ENCODE data around the gene NTNG2.
A peak's percentile ranks its signal among the peaks of the same experiment; 100 is the strongest.

Gene NTNG2

GRCh38 chr9:132235894-132236661 is 74.2 kb downstream of the NTNG2 start:
- DNase-seq (ENCODE audit: low read depth) = peak; percentile 67

GRCh38 chr9:132236662-132237311 is 74.9 kb downstream of the NTNG2 start:
- no peak for DNase-seq (ENCODE audit: low read depth)

GRCh38 chr9:132237481-132237880 is 75.6 kb downstream of the NTNG2 start:
- DNase-seq (ENCODE audit: low read depth) = no peak

GRCh38 chr9:132238026-132238972 is 76.4 kb downstream of the NTNG2 start:
- DNase-seq (ENCODE audit: low read depth) = no peak

GRCh38 chr9:132238992-132239391 is 77.1 kb downstream of the NTNG2 start:
- DNase-seq (ENCODE audit: low read depth) = no peak

GRCh38 chr9:132239518-132239917 is 77.7 kb downstream of the NTNG2 start:
- no peak for DNase-seq (ENCODE audit: low read depth)

- no peak for DNase-seq (ENCODE audit: low read depth)
Measured at GRCh38 chr9:132239999-132240840, 78.4 kb downstream of the NTNG2 start.

GRCh38 chr9:132240841-132241482 is 79.1 kb downstream of the NTNG2 start:
- peak; percentile 90 for DNase-seq (ENCODE audit: low read depth)

GRCh38 chr9:132241483-132241839 is 79.6 kb downstream of the NTNG2 start:
- DNase-seq (ENCODE audit: low read depth) = no peak

GRCh38 chr9:132241840-132242620 is 80.2 kb downstream of the NTNG2 start:
- no peak for DNase-seq (ENCODE audit: low read depth)

GRCh38 chr9:132242621-132243155 is 80.8 kb downstream of the NTNG2 start:
- no peak for DNase-seq (ENCODE audit: low read depth)

GRCh38 chr9:132243156-132244074 is 81.6 kb downstream of the NTNG2 start:
- DNase-seq (ENCODE audit: low read depth) = no peak

GRCh38 chr9:132244582-132245455 is 83.0 kb downstream of the NTNG2 start:
- DNase-seq (ENCODE audit: low read depth) = no peak

- no peak for DNase-seq (ENCODE audit: low read depth)
Measured at GRCh38 chr9:132245465-132245864, 83.6 kb downstream of the NTNG2 start.

GRCh38 chr9:132247942-132248341 is 86.1 kb downstream of the NTNG2 start:
- no peak for DNase-seq (ENCODE audit: low read depth)

GRCh38 chr9:132249123-132249522 is 87.3 kb downstream of the NTNG2 start:
- no peak for DNase-seq (ENCODE audit: low read depth)

- DNase-seq (ENCODE audit: low read depth) = no peak
Measured at GRCh38 chr9:132249690-132250089, 87.8 kb downstream of the NTNG2 start.

Data from stimulated activated CD8-positive, alpha-beta memory T cell treated with anti-CD3 and anti-CD28 coated beads, Interleukin-7, amount 100 ng/mL, for 24 hours (primary cell).